ENCODE data around the gene KBTBD8. TPM values are rescaled to one million over a fixed set of nuclear protein-coding genes. Genes with fewer than 3 reads are reported as not detected.

KBTBD8 gene
- total and polyA plus RNA-seq, 2 of the 13 experiments (the other 11 are each of a cell fraction or from before 2014, with no cell fraction given): 1.1 to 7.6 TPM

GRCh38 chr3:66998113-66998903 is at the start of gene KBTBD8 (continued):
- peak; percentile 93 for TF ChIP-seq MNT (IDR thresholded peaks at IDR 0.05)
- no peak for TF ChIP-seq EZH2 (conservative IDR thresholded peaks at IDR 0.05; ENCODE audit: low read depth, low read length)
- peak; percentile 69 for TF ChIP-seq GATAD1 (CRISPR knock-in tag; IDR thresholded peaks at IDR 0.05)
- TF ChIP-seq PAWR (CRISPR knock-in tag; IDR thresholded peaks at IDR 0.05; ENCODE audit: borderline replicate concordance): no peak
- TF ChIP-seq, protein P1, sequence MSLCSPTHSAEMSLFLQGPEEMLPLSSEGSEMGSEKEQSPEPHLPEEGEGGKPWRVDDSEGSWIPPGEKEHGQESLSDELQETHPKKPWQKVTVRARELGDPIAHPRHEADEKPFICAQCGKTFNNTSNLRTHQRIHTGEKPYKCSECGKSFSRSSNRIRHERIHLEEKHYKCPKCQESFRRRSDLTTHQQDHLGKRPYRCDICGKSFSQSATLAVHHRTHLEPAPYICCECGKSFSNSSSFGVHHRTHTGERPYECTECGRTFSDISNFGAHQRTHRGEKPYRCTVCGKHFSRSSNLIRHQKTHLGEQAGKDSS (CRISPR knock-in tag; IDR thresholded peaks at IDR 0.05; ENCODE audit: borderline replicate concordance, low read depth): no peak; the same call in 1 of the 2 replicates
- no peak for TF ChIP-seq ZSCAN31 (CRISPR knock-in tag; IDR thresholded peaks at IDR 0.05; ENCODE audit: low read depth)
- no peak for TF ChIP-seq MED1 (CRISPR knock-in tag; IDR thresholded peaks at IDR 0.05)
- no peak for TF ChIP-seq NR0B2 (CRISPR knock-in tag; IDR thresholded peaks at IDR 0.05)
- peak; percentile 27; the same call in 1 of the 2 replicates for TF ChIP-seq PHF21A (CRISPR knock-in tag; IDR thresholded peaks at IDR 0.05)
- no peak for TF ChIP-seq ZNF749 (CRISPR knock-in tag; IDR thresholded peaks at IDR 0.05; ENCODE audit: borderline replicate concordance)
- no peak for TF ChIP-seq ZNF709 (CRISPR knock-in tag; IDR thresholded peaks at IDR 0.05)
- TF ChIP-seq PCBP2 (optimal IDR thresholded peaks at IDR 0.05; ENCODE audit: low read depth, low read length, poor library complexity, severe bottlenecking): no peak
- no peak for TF ChIP-seq MZF1 (CRISPR knock-in tag; IDR thresholded peaks at IDR 0.05; ENCODE audit: borderline replicate concordance)
- no peak for TF ChIP-seq ZSCAN12 (CRISPR knock-in tag; IDR thresholded peaks at IDR 0.05)
- TF ChIP-seq, protein P2, sequence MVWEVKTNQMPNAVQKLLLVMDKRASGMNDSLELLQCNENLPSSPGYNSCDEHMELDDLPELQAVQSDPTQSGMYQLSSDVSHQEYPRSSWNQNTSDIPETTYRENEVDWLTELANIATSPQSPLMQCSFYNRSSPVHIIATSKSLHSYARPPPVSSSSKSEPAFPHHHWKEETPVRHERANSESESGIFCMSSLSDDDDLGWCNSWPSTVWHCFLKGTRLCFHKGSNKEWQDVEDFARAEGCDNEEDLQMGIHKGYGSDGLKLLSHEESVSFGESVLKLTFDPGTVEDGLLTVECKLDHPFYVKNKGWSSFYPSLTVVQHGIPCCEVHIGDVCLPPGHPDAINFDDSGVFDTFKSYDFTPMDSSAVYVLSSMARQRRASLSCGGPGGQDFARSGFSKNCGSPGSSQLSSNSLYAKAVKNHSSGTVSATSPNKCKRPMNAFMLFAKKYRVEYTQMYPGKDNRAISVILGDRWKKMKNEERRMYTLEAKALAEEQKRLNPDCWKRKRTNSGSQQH (CRISPR knock-in tag; IDR thresholded peaks at IDR 0.05; ENCODE audit: low read depth): 0 out of 2 replicates have a peak, but pooled peaks have one; percentile 66
- TF ChIP-seq, protein P3, sequence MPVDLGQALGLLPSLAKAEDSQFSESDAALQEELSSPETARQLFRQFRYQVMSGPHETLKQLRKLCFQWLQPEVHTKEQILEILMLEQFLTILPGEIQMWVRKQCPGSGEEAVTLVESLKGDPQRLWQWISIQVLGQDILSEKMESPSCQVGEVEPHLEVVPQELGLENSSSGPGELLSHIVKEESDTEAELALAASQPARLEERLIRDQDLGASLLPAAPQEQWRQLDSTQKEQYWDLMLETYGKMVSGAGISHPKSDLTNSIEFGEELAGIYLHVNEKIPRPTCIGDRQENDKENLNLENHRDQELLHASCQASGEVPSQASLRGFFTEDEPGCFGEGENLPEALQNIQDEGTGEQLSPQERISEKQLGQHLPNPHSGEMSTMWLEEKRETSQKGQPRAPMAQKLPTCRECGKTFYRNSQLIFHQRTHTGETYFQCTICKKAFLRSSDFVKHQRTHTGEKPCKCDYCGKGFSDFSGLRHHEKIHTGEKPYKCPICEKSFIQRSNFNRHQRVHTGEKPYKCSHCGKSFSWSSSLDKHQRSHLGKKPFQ (CRISPR knock-in tag; IDR thresholded peaks at IDR 0.05; ENCODE audit: insufficient replicate concordance): no peak
- peak; percentile 96 for TF ChIP-seq NFYC (CRISPR knock-in tag; IDR thresholded peaks at IDR 0.05)
- no peak for TF ChIP-seq NBN (conservative IDR thresholded peaks at IDR 0.05)
- peak; percentile 27 for TF ChIP-seq ZNF883 (CRISPR knock-in tag; IDR thresholded peaks at IDR 0.05; ENCODE audit: not compliant biosample characterization)
- no peak for TF ChIP-seq NFE2L2 (IDR thresholded peaks at IDR 0.05; ENCODE audit: low read length)
- no peak for TF ChIP-seq TCF12 (IDR thresholded peaks at IDR 0.05)
- TF ChIP-seq TCF12 (CRISPR knock-in tag; IDR thresholded peaks at IDR 0.05): no peak
- TF ChIP-seq TFDP2 (CRISPR knock-in tag; IDR thresholded peaks at IDR 0.05): peak; percentile 67

Data from HepG2 (cell line).